ENCODE data around the gene ELMO1. TPM values are rescaled to one million over a fixed set of nuclear protein-coding genes. Genes with fewer than 3 reads are reported as not detected.

Gene ELMO1
- total and polyA plus RNA-seq, 2 of the 13 experiments (the other 11 are each of a cell fraction or from before 2014, with no cell fraction given), result 0.11 to 0.17 TPM

- TF ChIP-seq ZKSCAN8 (CRISPR knock-in tag; IDR thresholded peaks at IDR 0.05; ENCODE audit: borderline replicate concordance) (no peak), SMC3 (IDR thresholded peaks at IDR 0.05; ENCODE audit: low read length) (no peak), GATAD1 (CRISPR knock-in tag; IDR thresholded peaks at IDR 0.05) (no peak), ZNF816 (CRISPR knock-in tag; IDR thresholded peaks at IDR 0.05; ENCODE audit: borderline replicate concordance) (no peak), ZNF337 (CRISPR knock-in tag; IDR thresholded peaks at IDR 0.05; ENCODE audit: borderline replicate concordance, low read depth) (no peak), ZNF747 (CRISPR knock-in tag; IDR thresholded peaks at IDR 0.05; ENCODE audit: borderline replicate concordance) (no peak), TCF7 (IDR thresholded peaks at IDR 0.05; ENCODE audit: low read depth) (no peak), FOSL2 (CRISPR knock-in tag; IDR thresholded peaks at IDR 0.05) (no peak)
Measured at GRCh38 chr7:37348982-37349381, 99.7 kb downstream of the ELMO1 start (continued).

- no peaks in the 10 kb centered on the region for H3K4me1 ChIP-seq (ENCODE audit: insufficient read depth, low read length)
- FAIRE-seq (no peak), ATAC-seq (no peak), DNase-seq (ENCODE audit: low spot score) (no peak)
- H3K9me3 ChIP-seq (ENCODE audit: low read length), result no peaks in the 10 kb centered on the region
- no peak overlapping the region for H2AFZ ChIP-seq (ENCODE audit: low read length)
- CTCF ChIA-PET (ENCODE audit: low intra/inter-chr PET ratio, low total read pairs), result no interaction called here
- no peaks in the 10 kb centered on the region for H3K27me3 ChIP-seq (ENCODE audit: control insufficient read depth in 1 of 2, insufficient read depth in 2 of 2, low read length in 2 of 2)
- no peaks in the 10 kb centered on the region for H4K20me1 ChIP-seq (ENCODE audit: insufficient read depth, low read length)
- H3K27ac ChIP-seq (ENCODE audit: extremely low read length, insufficient read depth, low read length), result no peak overlapping the region
- H3K4me2 ChIP-seq (ENCODE audit: low read depth, low read length), result no peak overlapping the region
- no peak overlapping the region for H3K9ac ChIP-seq (ENCODE audit: insufficient read depth, low read depth, low read length)
- H3K36me3 ChIP-seq (replicated peaks in 1 of 2; ENCODE audit: control insufficient read depth in 1 of 2, insufficient read depth in 2 of 2, low read length in 2 of 2), result no peaks in the 10 kb centered on the region
- no peaks in the 10 kb centered on the region for H3K79me2 ChIP-seq (ENCODE audit: insufficient read depth, low read length)
- H3K4me3 ChIP-seq (replicated peaks in 1 of 3; ENCODE audit: insufficient read depth in 1 of 3, low read depth in 2 of 3, low read length in 3 of 3), result no peak overlapping the region
- in situ Hi-C loops (cut with HindIII; ENCODE audit: extremely low pct_ligation_motif_present, low pct_unique_long_range_greater_than_20kb), result no loop called here
- POLR2A ChIA-PET, result no interaction called here
- intact Hi-C loops (cut with micrococcal nuclease; ENCODE audit: unreplicated experiment), result no loop called here
- BruUV-seq (replicated peaks), result no TSS peak
- no peak for TF ChIP-seq ZSCAN9 (CRISPR knock-in tag; IDR thresholded peaks at IDR 0.05; ENCODE audit: borderline replicate concordance)
- no peak for TF ChIP-seq NFRKB (IDR thresholded peaks at IDR 0.05)
- no peak for TF ChIP-seq BRD4 (CRISPR knock-in tag; IDR thresholded peaks at IDR 0.05)
- no peak for TF ChIP-seq ZNF496 (CRISPR knock-in tag; IDR thresholded peaks at IDR 0.05; ENCODE audit: insufficient replicate concordance)
- TF ChIP-seq ZNF451 (CRISPR knock-in tag; IDR thresholded peaks at IDR 0.05), result no peak
- TF ChIP-seq FOXO4 (CRISPR knock-in tag; conservative IDR thresholded peaks at IDR 0.05), result no peak
- TF ChIP-seq SKI (IDR thresholded peaks at IDR 0.05; ENCODE audit: partially characterized antibody), result no peak
- WGBS (ENCODE audit: low lambda C conversion rate), result 0% methylated on average over 3 of the region's 3 CpGs
Measured at GRCh38 chr7:37346761-37347160, 101.9 kb downstream of the ELMO1 start.

All from HepG2 (cell line).